ENCODE measurements around the gene NMBR. TPM values are rescaled to one million over a fixed set of nuclear protein-coding genes. Genes with fewer than 3 reads are reported as not detected.
"Not testable (repeated sequence)": the region's sequence is repeated elsewhere in the genome, so short reads cannot be mapped to it uniquely, and the experiment has no call there.

The NMBR gene
- total RNA-seq, 1 donor from 2014 or later: not detected

- Histone ChIP-seq H3K9me3 (ENCODE audit: control insufficient read depth in 3 of 3, low read length in 3 of 3) (no peaks in the 10 kb centered on the region), H3K27ac (ENCODE audit: low read depth, low read length) (no peak overlapping the region), H3K4me1 (ENCODE audit: control insufficient read depth in 3 of 3, insufficient read depth in 3 of 3, low read length in 3 of 3) (no peaks in the 10 kb centered on the region), H3K27me3 (ENCODE audit: control insufficient read depth in 3 of 3, insufficient read depth in 3 of 3, low read length in 3 of 3) (no peaks in the 10 kb centered on the region), H3K9ac (ENCODE audit: low read depth in 1 of 3, low read length in 3 of 3) (no peak overlapping the region), H3K36me3 (ENCODE audit: control insufficient read depth in 3 of 3, insufficient read depth in 3 of 3, low read length in 3 of 3) (no peaks in the 10 kb centered on the region), H3K4me3 (ENCODE audit: low read length in 3 of 3) (no peak overlapping the region)
Measured at GRCh38 chr6:142155895-142156757, 9.2 kb upstream of the NMBR start.

GRCh38 chr6:142155091-142155490 is 8.2 kb upstream of the NMBR start:
- Histone ChIP-seq H3K9ac (ENCODE audit: low read depth in 1 of 3, low read length in 3 of 3) (no peak overlapping the region), H3K4me3 (ENCODE audit: low read length in 3 of 3) (no peak overlapping the region), H3K4me1 (ENCODE audit: control insufficient read depth in 3 of 3, insufficient read depth in 3 of 3, low read length in 3 of 3) (no peaks in the 10 kb centered on the region), H3K36me3 (ENCODE audit: control insufficient read depth in 3 of 3, insufficient read depth in 3 of 3, low read length in 3 of 3) (no peaks in the 10 kb centered on the region), H3K27ac (ENCODE audit: low read depth, low read length) (no peak overlapping the region), H3K9me3 (ENCODE audit: control insufficient read depth in 3 of 3, low read length in 3 of 3) (no peaks in the 10 kb centered on the region), H3K27me3 (ENCODE audit: control insufficient read depth in 3 of 3, insufficient read depth in 3 of 3, low read length in 3 of 3) (no peaks in the 10 kb centered on the region)

GRCh38 chr6:142154336-142154735 is 7.4 kb upstream of the NMBR start:
- Histone ChIP-seq H3K4me3 (ENCODE audit: low read length in 3 of 3) (no peak overlapping the region), H3K27me3 (ENCODE audit: control insufficient read depth in 3 of 3, insufficient read depth in 3 of 3, low read length in 3 of 3) (no peaks in the 10 kb centered on the region), H3K9ac (ENCODE audit: low read depth in 1 of 3, low read length in 3 of 3) (no peak overlapping the region), H3K36me3 (ENCODE audit: control insufficient read depth in 3 of 3, insufficient read depth in 3 of 3, low read length in 3 of 3) (no peaks in the 10 kb centered on the region), H3K27ac (ENCODE audit: low read depth, low read length) (no peak overlapping the region), H3K9me3 (ENCODE audit: control insufficient read depth in 3 of 3, low read length in 3 of 3) (no peaks in the 10 kb centered on the region), H3K4me1 (ENCODE audit: control insufficient read depth in 3 of 3, insufficient read depth in 3 of 3, low read length in 3 of 3) (no peaks in the 10 kb centered on the region)

GRCh38 chr6:142153196-142153595 is 6.3 kb upstream of the NMBR start:
- no peak overlapping the region for H3K4me3 ChIP-seq (ENCODE audit: low read length in 3 of 3)
- H3K9ac ChIP-seq (ENCODE audit: low read depth in 1 of 3, low read length in 3 of 3): no peak overlapping the region
- no peaks in the 10 kb centered on the region for H3K36me3 ChIP-seq (ENCODE audit: control insufficient read depth in 3 of 3, insufficient read depth in 3 of 3, low read length in 3 of 3)
- H3K27me3 ChIP-seq (ENCODE audit: control insufficient read depth in 3 of 3, insufficient read depth in 3 of 3, low read length in 3 of 3): no peaks in the 10 kb centered on the region
- peaks cover 4 to 7% (median 4%) of the 10 kb centered on the region in 3 donors for H3K4me1 ChIP-seq (ENCODE audit: control insufficient read depth in 3 of 3, insufficient read depth in 3 of 3, low read length in 3 of 3)
- no peak overlapping the region for H3K27ac ChIP-seq (ENCODE audit: low read depth, low read length)
- H3K9me3 ChIP-seq (ENCODE audit: control insufficient read depth in 3 of 3, low read length in 3 of 3): no peaks in the 10 kb centered on the region

- no peaks in the 10 kb centered on the region for H3K27me3 ChIP-seq (ENCODE audit: control insufficient read depth in 3 of 3, insufficient read depth in 3 of 3, low read length in 3 of 3)
Measured at GRCh38 chr6:142152746-142153145, 5.8 kb upstream of the NMBR start.

GRCh38 chr6:142141531-142141930 is 5.4 kb downstream of the NMBR start:
- H3K9ac ChIP-seq (ENCODE audit: low read depth in 1 of 3, low read length in 3 of 3); H3K9me3 ChIP-seq (ENCODE audit: control insufficient read depth in 3 of 3, low read length in 3 of 3); H3K4me3 ChIP-seq (ENCODE audit: low read length in 3 of 3); H3K27ac ChIP-seq (ENCODE audit: low read depth, low read length); H3K27me3 ChIP-seq (ENCODE audit: control insufficient read depth in 3 of 3, insufficient read depth in 3 of 3, low read length in 3 of 3); H3K36me3 ChIP-seq (ENCODE audit: control insufficient read depth in 3 of 3, insufficient read depth in 3 of 3, low read length in 3 of 3); H3K4me1 ChIP-seq (ENCODE audit: control insufficient read depth in 3 of 3, insufficient read depth in 3 of 3, low read length in 3 of 3): not testable (repeated sequence)

More at GRCh38 chr6:142152746-142153145, 5.8 kb upstream of the NMBR start:
- H3K36me3 ChIP-seq (ENCODE audit: control insufficient read depth in 3 of 3, insufficient read depth in 3 of 3, low read length in 3 of 3): no peaks in the 10 kb centered on the region
- no peak overlapping the region for H3K9ac ChIP-seq (ENCODE audit: low read depth in 1 of 3, low read length in 3 of 3)
- H3K27ac ChIP-seq (ENCODE audit: low read depth, low read length): no peak overlapping the region
- H3K4me3 ChIP-seq (ENCODE audit: low read length in 3 of 3): no peak overlapping the region
- H3K4me1 ChIP-seq (ENCODE audit: control insufficient read depth in 3 of 3, insufficient read depth in 3 of 3, low read length in 3 of 3): peaks cover 7 to 10% (median 9%) of the 10 kb centered on the region in 3 donors
- no peaks in the 10 kb centered on the region for H3K9me3 ChIP-seq (ENCODE audit: control insufficient read depth in 3 of 3, low read length in 3 of 3)

GRCh38 chr6:142138876-142139275 is 8.0 kb downstream of the NMBR start:
- H3K27ac ChIP-seq (ENCODE audit: low read depth, low read length): no peak overlapping the region
- H3K4me3 ChIP-seq (ENCODE audit: low read length in 3 of 3): no peak overlapping the region
- H3K9me3 ChIP-seq (ENCODE audit: control insufficient read depth in 3 of 3, low read length in 3 of 3): no peaks in the 10 kb centered on the region
- H3K36me3 ChIP-seq (ENCODE audit: control insufficient read depth in 3 of 3, insufficient read depth in 3 of 3, low read length in 3 of 3): no peaks in the 10 kb centered on the region
- H3K4me1 ChIP-seq (ENCODE audit: control insufficient read depth in 3 of 3, insufficient read depth in 3 of 3, low read length in 3 of 3): no peaks in the 10 kb centered on the region
- H3K9ac ChIP-seq (ENCODE audit: low read depth in 1 of 3, low read length in 3 of 3): no peak overlapping the region
- H3K27me3 ChIP-seq (ENCODE audit: control insufficient read depth in 3 of 3, insufficient read depth in 3 of 3, low read length in 3 of 3): no peaks in the 10 kb centered on the region

- Histone ChIP-seq H3K27ac (ENCODE audit: low read depth, low read length) (no peak within 1 kb of the TSS), H3K9ac (ENCODE audit: low read depth in 1 of 3, low read length in 3 of 3) (no peak within 1 kb of the TSS), H3K4me3 (ENCODE audit: low read length in 3 of 3) (no peak within 1 kb of the TSS), H3K27me3 (ENCODE audit: control insufficient read depth in 3 of 3, insufficient read depth in 3 of 3, low read length in 3 of 3) (no peaks in the 10 kb centered on the region), H3K4me1 (ENCODE audit: control insufficient read depth in 3 of 3, insufficient read depth in 3 of 3, low read length in 3 of 3) (no peaks in the 10 kb centered on the region), H3K36me3 (ENCODE audit: control insufficient read depth in 3 of 3, insufficient read depth in 3 of 3, low read length in 3 of 3) (no peaks in the 10 kb centered on the region), H3K9me3 (ENCODE audit: control insufficient read depth in 3 of 3, low read length in 3 of 3) (peaks cover 0 to 2% (median 0%) of the 10 kb centered on the region in 3 donors)
Measured at GRCh38 chr6:142132625-142133024, 14.3 kb downstream of the NMBR start, which contains the start of gene GJE1. Gene GJE1 (plus strand): TSS chr6:142132925. CDS start chr6:142133159, 234 bp downstream.

- Histone ChIP-seq H3K27me3 (ENCODE audit: control insufficient read depth in 3 of 3, insufficient read depth in 3 of 3, low read length in 3 of 3) (no peaks in the 10 kb centered on the region), H3K9ac (ENCODE audit: low read depth in 1 of 3, low read length in 3 of 3) (no peak overlapping the region)
Measured at GRCh38 chr6:142130814-142131213, 16.1 kb downstream of the NMBR start.

GRCh38 chr6:142121342-142121741 is 25.6 kb downstream of the NMBR start:
- no peaks in the 10 kb centered on the region for H3K9me3 ChIP-seq (ENCODE audit: control insufficient read depth in 3 of 3, low read length in 3 of 3)
- no peak overlapping the region for H3K27ac ChIP-seq (ENCODE audit: low read depth, low read length)
- H3K4me1 ChIP-seq (ENCODE audit: control insufficient read depth in 3 of 3, insufficient read depth in 3 of 3, low read length in 3 of 3): no peaks in the 10 kb centered on the region
- no peak overlapping the region for H3K9ac ChIP-seq (ENCODE audit: low read depth in 1 of 3, low read length in 3 of 3)
- H3K36me3 ChIP-seq (ENCODE audit: control insufficient read depth in 3 of 3, insufficient read depth in 3 of 3, low read length in 3 of 3): no peaks in the 10 kb centered on the region
- H3K27me3 ChIP-seq (ENCODE audit: control insufficient read depth in 3 of 3, insufficient read depth in 3 of 3, low read length in 3 of 3): no peaks in the 10 kb centered on the region
- no peak overlapping the region for H3K4me3 ChIP-seq (ENCODE audit: low read length in 3 of 3)

More at GRCh38 chr6:142130814-142131213, 16.1 kb downstream of the NMBR start:
- Histone ChIP-seq H3K27ac (ENCODE audit: low read depth, low read length) (no peak overlapping the region), H3K4me3 (ENCODE audit: low read length in 3 of 3) (no peak overlapping the region), H3K4me1 (ENCODE audit: control insufficient read depth in 3 of 3, insufficient read depth in 3 of 3, low read length in 3 of 3) (no peaks in the 10 kb centered on the region), H3K9me3 (ENCODE audit: control insufficient read depth in 3 of 3, low read length in 3 of 3) (peaks cover 0 to 2% (median 0%) of the 10 kb centered on the region in 3 donors), H3K36me3 (ENCODE audit: control insufficient read depth in 3 of 3, insufficient read depth in 3 of 3, low read length in 3 of 3) (no peaks in the 10 kb centered on the region)

All from skeletal muscle tissue (tissue), 4 donors.